Renal cortical epithelial cell (primary cell): Measurements from ENCODE around the gene SLC36A2. TPM values are rescaled to one million over a fixed set of nuclear protein-coding genes. Genes with fewer than 3 reads are reported as not detected.
A peak's percentile ranks its signal among the peaks of the same experiment; 100 is the strongest.

ENCODE experiments used
- DNase-seq: peaks from one replicate; pipeline ENCODE4 v3.0.0-alpha.2; 2011; ENCODE audit warnings: low read depth
- total RNA-seq: library from RNA; depleted of rRNA; stranded (reverse); fragments of >200 nt; gene quantifications from 2 replicates; pipeline ENCODE4 v1.2.3, GENCODE V29; 2014

The SLC36A2 gene
- total RNA-seq, 1 donor from 2014 or later, result 0.89 TPM

- DNase-seq, result no peak
Measured at GRCh38 chr5:151283120-151283825, 64.1 kb downstream of the SLC36A2 start.

GRCh38 chr5:151281001-151281639 is 66.2 kb downstream of the SLC36A2 start:
- DNase-seq, result no peak

- no peak for DNase-seq
Measured at GRCh38 chr5:151280443-151280842, 66.9 kb downstream of the SLC36A2 start.

- no peak for DNase-seq
Measured at GRCh38 chr5:151278845-151279244, 68.5 kb downstream of the SLC36A2 start.

GRCh38 chr5:151275803-151276202 is 71.6 kb downstream of the SLC36A2 start:
- DNase-seq, result no peak

- DNase-seq, result no peak
Measured at GRCh38 chr5:151274666-151275065, 72.7 kb downstream of the SLC36A2 start.

GRCh38 chr5:151271336-151271735 is 76.0 kb downstream of the SLC36A2 start:
- no peak for DNase-seq

GRCh38 chr5:151270599-151270998 is 76.8 kb downstream of the SLC36A2 start:
- peak; percentile 29 for DNase-seq

- DNase-seq, result no peak
Measured at GRCh38 chr5:151267491-151268260, 79.7 kb downstream of the SLC36A2 start.

Other genes starting within 250 kb of the SLC36A2 start
- 154 and 221 TPM in 2 replicates for gene ANXA6, start 189.8 kb downstream of the SLC36A2 start, total RNA-seq
- 1.1 and 1.6 TPM in 2 replicates for gene CCDC69, start 123.5 kb downstream of the SLC36A2 start, total RNA-seq
- 17.4 and 17.9 TPM in 2 replicates for gene GM2A, start 94.4 kb downstream of the SLC36A2 start, total RNA-seq
- gene SLC36A3, start 43.8 kb downstream of the SLC36A2 start, total RNA-seq, result not detected in 2 replicates
- 3.1 and 3.8 TPM in 2 replicates for gene SLC36A1, start 100.0 kb upstream of the SLC36A2 start, total RNA-seq
- gene FAT2, start 243.8 kb upstream of the SLC36A2 start, total RNA-seq, result 0.17 and 0.89 TPM in 2 replicates